Activated CD4-positive, alpha-beta T cell treated with anti-CD3 and anti-CD28 coated beads for 36 hours (primary cell): ENCODE results near the gene CADM1. TPM values are rescaled to one million over a fixed set of nuclear protein-coding genes. Genes with fewer than 3 reads are reported as not detected.

Experiments used
- ATAC-seq: fragments of 200-7000 bp; cut with Tn5 transposase; one replicate; pipeline ENCODE4 v1.10.0; 2021; ENCODE audit warnings: mild to moderate bottlenecking, moderate library complexity
- CTCF ChIA-PET: fragments of 350-600 bp; sonication (Branson Sonifier 250); formaldehyde crosslinking; loops from one replicate; lab custom pipeline; 2021; ENCODE audit warnings: antibody characterized with exemption; lab: Charles Lee
- POLR2A ChIA-PET: fragments of 350-600 bp; sonication (Branson Sonifier 250); formaldehyde crosslinking; loops from one replicate; lab custom pipeline; 2021; ENCODE audit warnings: antibody characterized with exemption, inconsistent platforms; lab: Charles Lee
- DNase-seq: peaks from one replicate; pipeline ENCODE4 v3.0.0-alpha.2; 2020
- H3K27ac Mint-ChIP-seq: one replicate; pipeline ENCODE4 v1.8.0; 2021; ENCODE audit warnings: mixed read lengths
- H3K27me3 Mint-ChIP-seq: one replicate; pipeline ENCODE4 v1.8.0; 2021; ENCODE audit warnings: mixed read lengths
- H3K36me3 Mint-ChIP-seq: one replicate; pipeline ENCODE4 v1.8.0; 2021; ENCODE audit warnings: low read depth, mixed read lengths
- H3K4me1 Mint-ChIP-seq: one replicate; pipeline ENCODE4 v1.8.0; 2021; ENCODE audit warnings: mixed read lengths
- H3K4me3 Mint-ChIP-seq: one replicate; pipeline ENCODE4 v1.8.0; 2021; ENCODE audit warnings: mild to moderate bottlenecking, moderate library complexity, mixed read lengths
- H3K9me3 Mint-ChIP-seq: one replicate; pipeline ENCODE4 v1.8.0; 2021; ENCODE audit warnings: low read depth, mixed read lengths
- intact Hi-C, 2 experiments: fragments of 100-400 bp; cut with DNase I in 1 of 2; cut with micrococcal nuclease in 1 of 2; formaldehyde crosslinking; loops; one replicate each; pipeline versions ENCODE4 v1.14.2 to v1.15.1; 2022 to 2024; cut with DNase I, micrococcal nuclease
- total RNA-seq, 2 experiments: library from RNA; stranded (reverse); gene quantifications; one replicate each; pipeline ENCODE4 v1.2.3, GENCODE V29; 2021

Gene CADM1
- total RNA-seq, 2 experiments from 2014 or later, result 0.58 to 0.91 TPM

DNA sequence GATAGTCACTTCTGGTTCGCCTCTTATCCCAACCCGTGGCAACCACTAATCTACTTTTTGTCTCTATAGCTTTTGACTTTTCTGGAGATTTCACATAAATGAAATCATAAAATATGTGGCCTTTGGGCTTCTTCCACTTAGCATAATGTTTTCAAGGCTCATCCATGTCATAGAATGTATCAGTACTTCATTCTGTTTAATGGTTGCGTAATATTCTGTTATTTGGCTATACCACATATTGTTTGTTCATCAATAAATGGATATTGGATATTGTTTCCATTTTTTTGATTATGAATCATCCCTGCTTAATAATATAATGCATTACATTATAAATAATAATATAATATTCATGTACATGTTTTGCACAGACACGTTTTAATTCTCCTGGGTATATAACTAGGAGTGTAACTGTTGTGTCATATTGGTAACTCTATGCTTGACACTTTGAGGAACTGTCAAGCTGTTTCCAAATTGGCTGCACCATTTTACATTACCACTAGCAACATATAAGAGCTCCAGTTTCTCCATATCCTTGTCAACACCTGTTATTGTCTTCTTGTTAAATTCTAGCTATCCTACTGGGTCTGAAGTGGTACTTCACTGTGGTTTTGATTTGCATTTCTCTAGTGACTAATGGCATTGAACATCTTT is 181.5 kb downstream of the CADM1 start:
- H3K4me3 Mint-ChIP-seq, result no peak overlapping the region
- H3K4me1 Mint-ChIP-seq, result no peaks in the 10 kb centered on the region
- peaks cover 17% of the 10 kb centered on the region for H3K27me3 Mint-ChIP-seq
- ChIA-PET CTCF (interaction anchor here (0.6 to 1.2 kb wide), 3 partner anchors 11 to 903 kb away, joined by 3 read pairs; no protein-coding TSS in a partner anchor), POLR2A (no interaction called here)
- no peaks in the 10 kb centered on the region for H3K36me3 Mint-ChIP-seq
- intact Hi-C loops, result loop anchor here in 1 of 2 experiments (5.0 to 10.0 kb wide), 2 partner anchors 752 to 1175 kb away; no protein-coding TSS in a partner anchor
- H3K9me3 Mint-ChIP-seq, result no peaks in the 10 kb centered on the region
- H3K27ac Mint-ChIP-seq, result no peak overlapping the region
- no peak for ATAC-seq
- no peak for DNase-seq

DNA sequence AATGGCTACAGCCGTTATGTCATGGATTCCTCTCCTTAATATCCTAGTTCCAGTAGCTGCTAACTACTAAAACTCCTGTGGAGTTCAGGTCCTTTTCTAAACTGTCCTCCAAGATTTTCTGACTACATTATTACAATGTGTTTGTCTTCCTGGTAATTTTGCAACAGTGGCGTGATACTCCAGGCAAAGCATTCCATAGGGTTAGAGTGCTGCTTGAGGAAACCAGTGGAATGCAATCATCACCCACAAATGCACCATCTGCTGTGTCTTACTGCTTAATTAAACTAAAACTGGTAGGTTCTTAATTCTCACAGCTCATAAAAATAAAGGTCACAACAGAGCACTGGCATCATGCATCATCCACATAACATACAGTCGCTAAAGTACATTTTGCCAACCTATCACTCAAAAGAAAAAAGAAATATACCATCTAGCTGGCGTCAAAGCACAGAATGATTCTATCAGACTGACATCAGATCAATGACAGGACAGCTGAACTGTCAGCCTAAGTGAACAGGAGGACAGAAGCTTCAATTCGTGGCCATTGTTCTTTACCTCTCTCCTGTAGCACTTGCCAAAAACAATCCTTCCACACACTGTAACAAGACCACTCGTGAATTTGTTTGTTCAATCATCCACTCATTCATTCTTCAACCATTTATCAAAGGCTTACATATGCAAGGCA is 182.5 kb downstream of the CADM1 start:
- Mint-ChIP-seq H3K9me3 (no peaks in the 10 kb centered on the region), H3K4me3 (no peak overlapping the region), H3K36me3 (no peaks in the 10 kb centered on the region), H3K27ac (no peak overlapping the region), H3K4me1 (no peaks in the 10 kb centered on the region), H3K27me3 (peaks cover 17% of the 10 kb centered on the region)
- intact Hi-C loops, result loop anchor here in 1 of 2 experiments (5.0 to 10.0 kb wide), 2 partner anchors 753 to 1176 kb away; no protein-coding TSS in a partner anchor
- no peak for DNase-seq
- ATAC-seq, result no peak
- CTCF ChIA-PET, result interaction anchor here (0.6 kb wide), 1 partner anchor 74 kb away, joined by 3 read pairs; no protein-coding TSS in a partner anchor
- POLR2A ChIA-PET, result no interaction called here

DNA sequence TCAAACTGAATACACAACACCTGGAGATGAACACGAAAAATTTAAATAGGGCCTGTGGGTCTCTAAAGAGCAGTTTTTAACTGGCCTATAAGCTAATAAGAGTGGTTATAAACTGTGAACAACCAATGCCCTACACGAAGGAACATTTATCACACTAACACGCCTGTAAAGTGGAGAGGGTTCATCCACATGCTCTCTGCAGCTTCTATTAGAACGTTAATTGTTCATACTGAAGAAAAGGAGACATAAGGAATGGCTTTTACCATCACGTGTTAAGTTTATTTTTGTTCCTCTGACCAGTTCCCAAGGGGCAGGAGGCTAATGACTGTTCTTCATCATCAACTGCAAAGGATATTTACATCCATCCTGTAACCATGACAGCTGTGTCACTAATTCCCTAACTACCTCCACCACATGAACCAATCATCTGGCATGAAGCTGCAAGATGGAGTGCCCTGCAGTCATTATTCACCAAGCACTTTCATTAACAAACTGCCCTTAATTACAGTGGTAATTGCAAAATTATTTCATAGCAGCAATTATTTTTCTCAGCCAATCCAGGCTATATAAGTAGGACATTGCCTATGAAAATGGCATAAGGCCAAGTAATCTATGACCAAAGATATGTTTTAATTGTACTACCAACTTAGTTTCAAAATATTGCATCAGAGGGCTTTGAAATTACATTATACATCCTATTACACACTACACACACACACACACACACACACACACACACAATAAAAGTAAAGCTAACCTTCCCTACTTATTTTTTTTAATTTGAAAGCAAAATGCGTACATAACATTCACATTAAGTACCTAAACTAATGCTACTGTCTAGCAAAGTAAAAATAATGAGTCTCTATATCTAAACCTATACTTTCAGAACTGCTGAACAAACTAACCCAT is 186.7 kb downstream of the CADM1 start:
- ChIA-PET CTCF (interaction anchor here (0.9 to 1.3 kb wide), 2 partner anchors 12 to 17 kb away, joined by 3 to 4 read pairs; no protein-coding TSS in a partner anchor), POLR2A (no interaction called here)
- peaks cover 12% of the 10 kb centered on the region for H3K27me3 Mint-ChIP-seq
- intact Hi-C loops, result no loop called here
- DNase-seq (no peak), ATAC-seq (no peak)
- no peaks in the 10 kb centered on the region for H3K9me3 Mint-ChIP-seq
- no peak overlapping the region for H3K4me3 Mint-ChIP-seq
- no peak overlapping the region for H3K27ac Mint-ChIP-seq
- no peaks in the 10 kb centered on the region for H3K36me3 Mint-ChIP-seq
- no peaks in the 10 kb centered on the region for H3K4me1 Mint-ChIP-seq

DNA sequence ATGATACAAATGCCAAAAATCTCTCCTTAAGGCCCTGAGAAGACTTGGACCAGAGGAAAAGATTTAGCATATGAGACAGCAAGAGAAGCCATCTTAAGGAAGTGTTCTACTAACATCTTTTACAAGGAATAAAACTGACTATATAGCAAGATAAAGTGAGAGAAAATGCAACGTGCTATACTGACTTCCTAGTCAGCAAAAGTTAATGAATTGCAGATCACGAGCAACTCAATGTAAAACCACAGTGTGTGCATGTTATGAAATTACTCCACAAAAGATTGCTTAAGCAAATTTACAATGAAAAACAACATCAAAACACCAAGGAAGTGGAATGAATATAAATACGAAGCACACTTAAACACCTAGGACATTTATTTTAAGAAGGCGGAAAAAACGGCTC is 187.5 kb downstream of the CADM1 start:
- ATAC-seq (no peak), DNase-seq (no peak)
- Mint-ChIP-seq H3K27ac (no peak overlapping the region), H3K9me3 (no peaks in the 10 kb centered on the region), H3K36me3 (no peaks in the 10 kb centered on the region), H3K27me3 (peaks cover 10% of the 10 kb centered on the region), H3K4me1 (no peaks in the 10 kb centered on the region), H3K4me3 (no peak overlapping the region)
- intact Hi-C loops, result no loop called here
- ChIA-PET POLR2A (no interaction called here), CTCF (interaction anchor here (0.9 kb wide), 1 partner anchor 13 kb away, joined by 4 read pairs; no protein-coding TSS in a partner anchor)

DNA sequence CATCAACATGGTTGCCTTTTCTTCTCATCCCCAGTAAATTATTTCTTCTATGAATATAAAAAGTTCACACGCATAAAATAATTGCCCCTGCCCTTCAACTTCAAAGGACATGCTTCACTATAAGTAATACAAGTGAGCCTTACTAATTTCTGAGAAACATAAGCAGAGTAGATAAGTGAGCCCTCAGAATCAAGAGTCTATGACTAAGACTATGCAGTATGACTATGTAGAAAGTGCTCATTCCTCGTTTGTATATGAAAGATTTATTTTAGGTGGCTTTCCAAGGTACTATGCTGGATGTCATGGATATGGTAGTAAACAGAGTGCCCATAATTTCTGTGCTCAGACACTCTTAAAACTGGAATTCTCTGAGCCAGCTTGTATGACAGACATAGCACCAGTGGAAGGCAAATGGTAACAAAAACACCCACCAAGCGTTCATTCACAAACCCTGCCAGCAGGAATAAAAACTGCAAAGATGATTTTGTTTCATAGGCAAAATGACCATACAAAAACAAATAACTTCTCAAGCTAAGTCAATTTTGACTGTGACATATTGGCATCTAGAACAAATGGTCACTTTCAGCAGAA is 189.8 kb downstream of the CADM1 start:
- no peak overlapping the region for H3K27ac Mint-ChIP-seq

DNA sequence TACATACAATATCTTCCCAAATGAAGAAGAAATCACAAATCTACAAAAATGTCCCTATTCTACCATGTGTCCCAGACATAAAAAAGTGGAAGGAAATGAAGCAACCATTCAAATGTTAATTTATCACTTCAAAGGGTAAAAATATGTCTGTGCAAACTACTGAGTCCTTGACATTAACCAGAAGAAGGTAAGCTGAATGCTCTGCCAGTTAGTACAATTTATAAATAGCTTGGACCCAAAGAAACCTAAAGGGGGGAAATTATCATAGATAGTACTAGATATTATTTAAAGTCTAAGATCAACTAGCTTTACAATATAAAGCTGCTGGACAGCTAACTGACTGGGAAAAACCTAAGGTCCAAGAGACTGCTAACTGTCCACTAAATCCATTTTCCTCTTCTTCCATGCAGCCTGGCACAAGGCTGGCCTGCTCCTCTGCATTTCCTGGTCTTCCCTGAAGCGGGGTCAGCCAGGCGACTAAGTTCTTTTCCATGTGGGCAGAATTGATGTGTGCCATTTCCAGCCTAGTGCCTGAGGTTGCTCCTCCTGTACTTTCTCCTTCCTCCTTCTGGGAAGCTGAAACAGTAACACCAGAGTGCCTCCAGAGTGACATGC is 190.9 kb downstream of the CADM1 start:
- DNase-seq, result no peak
- intact Hi-C loops, result no loop called here
- POLR2A ChIA-PET, result no interaction called here
- CTCF ChIA-PET, result no interaction called here
- H3K27ac Mint-ChIP-seq, result no peak overlapping the region
- no peak overlapping the region for H3K4me3 Mint-ChIP-seq
- H3K36me3 Mint-ChIP-seq, result no peaks in the 10 kb centered on the region
- no peak for ATAC-seq
- H3K9me3 Mint-ChIP-seq, result no peaks in the 10 kb centered on the region
- no peaks in the 10 kb centered on the region for H3K4me1 Mint-ChIP-seq
- peaks cover 8% of the 10 kb centered on the region for H3K27me3 Mint-ChIP-seq

More for the DNA sequence above, 189.8 kb downstream of the CADM1 start:
- Mint-ChIP-seq H3K4me1 (no peaks in the 10 kb centered on the region), H3K36me3 (no peaks in the 10 kb centered on the region), H3K9me3 (no peaks in the 10 kb centered on the region), H3K27me3 (peaks cover 10% of the 10 kb centered on the region), H3K4me3 (no peak overlapping the region)
- ChIA-PET CTCF (interaction anchor here (0.5 kb wide), 1 partner anchor 53 kb away, joined by 3 read pairs; no protein-coding TSS in a partner anchor), POLR2A (interaction anchor here (0.7 kb wide), 1 partner anchor 471 kb away, joined by 5 read pairs; no protein-coding TSS in a partner anchor)
- ATAC-seq (no peak), DNase-seq (no peak)
- intact Hi-C loops, result no loop called here

DNA sequence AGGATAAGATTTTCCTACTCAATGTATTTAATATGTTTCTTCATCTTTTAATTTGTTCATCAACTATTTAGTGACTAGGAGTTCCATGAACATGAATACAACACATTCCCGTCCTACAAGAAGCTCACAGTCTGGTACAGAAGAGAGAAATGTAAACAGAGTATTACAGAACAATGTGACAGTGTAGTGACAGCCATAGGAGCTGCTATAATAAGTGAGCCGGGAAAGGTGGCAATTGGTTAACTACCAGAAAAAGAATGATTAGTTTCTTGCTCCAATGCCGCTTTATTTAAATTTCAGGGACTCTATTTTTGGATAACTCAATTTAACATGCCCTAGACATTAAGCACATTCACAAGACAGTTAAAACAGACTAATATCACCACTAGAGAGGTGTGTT is 192.3 kb downstream of the CADM1 start:
- no peak for ATAC-seq
- intact Hi-C loops, result no loop called here
- CTCF ChIA-PET, result no interaction called here
- no peaks in the 10 kb centered on the region for H3K4me1 Mint-ChIP-seq
- H3K9me3 Mint-ChIP-seq, result no peaks in the 10 kb centered on the region
- no peak overlapping the region for H3K27ac Mint-ChIP-seq
- H3K36me3 Mint-ChIP-seq, result no peaks in the 10 kb centered on the region
- H3K4me3 Mint-ChIP-seq, result no peak overlapping the region
- POLR2A ChIA-PET, result no interaction called here
- H3K27me3 Mint-ChIP-seq, result peaks cover 8% of the 10 kb centered on the region
- DNase-seq, result no peak

DNA sequence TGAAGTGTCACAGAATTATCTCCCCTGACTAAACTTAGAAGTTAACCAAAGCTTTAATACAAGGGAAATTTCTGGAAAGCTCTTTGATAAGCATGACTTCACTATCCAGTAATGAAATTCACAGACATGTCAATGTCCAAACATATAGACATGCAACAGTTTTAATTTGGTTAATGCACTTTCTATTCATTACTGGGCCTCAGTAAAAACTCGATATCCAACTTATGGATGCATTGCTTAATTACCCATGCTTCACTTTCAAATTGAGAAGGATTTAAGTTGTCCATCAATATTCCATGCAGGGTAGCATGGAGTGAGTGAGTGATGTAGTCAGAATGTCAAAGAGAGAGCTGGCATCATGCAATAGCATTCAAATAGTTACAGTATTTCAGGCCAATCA is 197.5 kb downstream of the CADM1 start:
- Mint-ChIP-seq H3K4me3 (no peak overlapping the region), H3K27me3 (peaks cover 2% of the 10 kb centered on the region), H3K9me3 (no peaks in the 10 kb centered on the region), H3K4me1 (no peaks in the 10 kb centered on the region), H3K36me3 (no peaks in the 10 kb centered on the region), H3K27ac (no peak overlapping the region)
- no peak for ATAC-seq
- DNase-seq, result no peak
- POLR2A ChIA-PET, result no interaction called here
- intact Hi-C loops, result no loop called here
- CTCF ChIA-PET, result no interaction called here

DNA sequence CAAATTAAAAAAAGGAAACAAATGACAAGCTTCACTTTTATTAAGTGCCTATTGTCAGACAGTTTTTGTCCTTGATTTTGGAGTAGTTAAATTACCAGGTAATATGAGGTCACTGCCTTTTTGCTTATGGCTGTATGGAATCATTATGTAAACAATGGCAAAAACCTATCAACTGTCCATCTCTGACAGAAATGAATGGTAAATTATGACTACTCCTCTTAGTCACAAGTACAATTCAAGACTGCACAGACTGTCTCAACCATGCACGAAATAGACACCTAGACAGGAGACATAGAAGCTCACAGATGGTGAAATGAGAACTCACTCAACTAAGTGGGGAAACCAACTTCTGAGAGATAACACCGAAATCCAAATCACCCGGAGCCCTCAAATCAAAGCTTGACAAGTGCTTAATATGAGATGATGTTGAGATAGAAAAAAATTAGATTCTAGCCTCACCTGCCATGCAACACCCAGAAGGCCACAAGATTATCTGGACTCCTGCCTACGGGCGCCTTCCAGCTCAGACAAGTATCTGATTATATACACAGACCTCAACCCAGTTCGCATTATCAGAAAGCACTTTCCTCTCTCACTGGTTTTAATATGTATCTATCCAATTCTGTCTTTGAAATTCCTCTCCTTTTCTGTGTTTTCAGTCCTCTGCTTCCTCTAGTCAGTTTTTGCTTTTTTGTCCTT is 199.3 kb downstream of the CADM1 start:
- DNase-seq, result no peak
- CTCF ChIA-PET, result interaction anchor here (0.6 kb wide), 1 partner anchor 537 kb away, joined by 3 read pairs; no protein-coding TSS in a partner anchor

DNA sequence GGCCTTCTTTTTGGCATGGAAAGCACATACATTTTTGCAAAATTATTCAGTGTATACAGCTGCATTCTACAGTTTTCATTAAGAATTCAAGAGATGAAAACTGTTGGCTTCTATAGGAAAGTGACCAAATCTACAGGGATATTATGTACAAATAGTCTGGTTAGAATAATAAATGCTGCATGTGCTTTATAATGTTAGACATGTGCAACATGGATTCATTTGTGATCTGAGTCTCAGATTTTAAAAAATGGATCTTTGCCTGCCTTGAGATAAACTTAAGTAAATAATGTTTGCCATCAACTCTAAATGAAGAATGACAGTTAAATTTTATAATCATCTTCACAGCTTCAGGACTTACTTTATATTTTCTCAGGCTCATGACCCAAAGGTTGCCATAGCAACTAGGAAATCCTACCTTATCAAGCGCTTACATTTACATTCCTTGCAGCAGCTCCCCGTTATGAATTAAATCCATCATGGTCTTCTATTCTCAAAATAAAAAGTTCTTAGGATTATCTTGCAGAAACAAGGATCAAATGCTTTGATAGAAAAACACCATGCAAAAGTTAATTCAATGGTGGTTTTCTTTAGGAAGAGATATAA is 200.2 kb downstream of the CADM1 start:
- Mint-ChIP-seq H3K36me3 (no peaks in the 10 kb centered on the region), H3K4me3 (no peak overlapping the region), H3K4me1 (no peaks in the 10 kb centered on the region), H3K27me3 (no peaks in the 10 kb centered on the region), H3K9me3 (no peaks in the 10 kb centered on the region), H3K27ac (no peak overlapping the region)
- intact Hi-C loops, result no loop called here
- DNase-seq (no peak), ATAC-seq (no peak)
- ChIA-PET POLR2A (no interaction called here), CTCF (no interaction called here)

More for the DNA sequence above, 199.3 kb downstream of the CADM1 start:
- Mint-ChIP-seq H3K27ac (no peak overlapping the region), H3K4me3 (no peak overlapping the region), H3K36me3 (no peaks in the 10 kb centered on the region), H3K4me1 (no peaks in the 10 kb centered on the region), H3K9me3 (no peaks in the 10 kb centered on the region), H3K27me3 (no peaks in the 10 kb centered on the region)
- POLR2A ChIA-PET, result no interaction called here
- intact Hi-C loops, result no loop called here
- no peak for ATAC-seq
